ENCODE data around the gene TBX5.

Gene TBX5

GRCh38 chr12:114430306-114430705 lies 24.4 kb upstream of the TBX5 start:
- DNase-seq = no peak

GRCh38 chr12:114425031-114425626 lies 19.2 kb upstream of the TBX5 start:
- no peak for DNase-seq

- DNase-seq = no peak
These were observed 15.0 kb upstream of the TBX5 start for GRCh38 chr12:114420944-114421335.

GRCh38 chr12:114420182-114420943 lies 14.4 kb upstream of the TBX5 start:
- no peak for DNase-seq

GRCh38 chr12:114416028-114416427 lies 10.1 kb upstream of the TBX5 start:
- DNase-seq = no peak

- no peak for DNase-seq
These were observed 9.6 kb upstream of the TBX5 start for GRCh38 chr12:114415525-114415868.

- no peak for DNase-seq
These were observed 9.1 kb upstream of the TBX5 start for GRCh38 chr12:114414866-114415524.

- DNase-seq = no peak
These were observed 8.3 kb upstream of the TBX5 start for GRCh38 chr12:114414031-114414865.

GRCh38 chr12:114412825-114413749 lies 7.1 kb upstream of the TBX5 start:
- no peak for DNase-seq

GRCh38 chr12:114412307-114412706 lies 6.4 kb upstream of the TBX5 start:
- DNase-seq = no peak

GRCh38 chr12:114411071-114411837 lies 5.3 kb upstream of the TBX5 start:
- no peak for DNase-seq

- DNase-seq = no peak
These were observed 4.1 kb upstream of the TBX5 start for GRCh38 chr12:114409852-114410600.

- no peak for DNase-seq
These were observed 3.2 kb upstream of the TBX5 start for GRCh38 chr12:114408886-114409851.

- no peak for DNase-seq
These were observed 2.5 kb upstream of the TBX5 start for GRCh38 chr12:114408471-114408885.

GRCh38 chr12:114407842-114408411 lies 2.0 kb upstream of the TBX5 start:
- no peak for DNase-seq

GRCh38 chr12:114406984-114407841 lies 1.3 kb upstream of the TBX5 start:
- no peak for DNase-seq

- no peak for DNase-seq
These were observed 506 bp upstream of the TBX5 start for GRCh38 chr12:114406316-114406983.

All from NCI-H345 (cell line).